Hematopoietic multipotent progenitor cell treated with erythropoietin and hydrocortisone succinate and interleukin-3 and kit ligand, for 17 days (in vitro differentiated cells): ENCODE results near the gene CLIP2.
A peak's percentile ranks its signal among the peaks of the same experiment; 100 is the strongest.
"Not testable (repeated sequence)": the region's sequence is repeated elsewhere in the genome, so short reads cannot be mapped to it uniquely, and the experiment has no call there.

Source experiments
- DNase-seq: peaks from one replicate; pipeline ENCODE4 v3.0.0-alpha.2; 2015; ENCODE audit warnings: low spot score

The CLIP2 gene

DNA sequence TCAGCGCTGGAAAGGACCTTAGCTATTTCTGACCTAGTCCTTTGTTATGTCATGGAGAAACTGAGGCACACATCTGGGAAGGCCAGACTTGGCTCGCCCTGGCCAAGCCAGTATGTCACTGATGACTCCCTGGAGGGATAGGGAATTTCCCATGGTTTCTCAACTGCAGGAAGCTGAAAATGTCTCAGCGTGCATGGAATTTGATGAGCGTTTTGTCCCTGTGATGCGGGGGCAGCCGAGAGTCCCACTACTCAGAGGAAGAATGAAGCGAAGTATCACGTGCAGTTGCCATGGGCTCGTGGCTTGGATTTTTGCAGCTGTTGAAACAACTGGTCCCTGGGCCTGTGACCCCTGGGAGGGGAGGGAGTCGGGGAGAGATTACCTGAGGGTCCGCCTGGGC lies 44.8 kb downstream of the CLIP2 start:
- no peak for DNase-seq

DNA sequence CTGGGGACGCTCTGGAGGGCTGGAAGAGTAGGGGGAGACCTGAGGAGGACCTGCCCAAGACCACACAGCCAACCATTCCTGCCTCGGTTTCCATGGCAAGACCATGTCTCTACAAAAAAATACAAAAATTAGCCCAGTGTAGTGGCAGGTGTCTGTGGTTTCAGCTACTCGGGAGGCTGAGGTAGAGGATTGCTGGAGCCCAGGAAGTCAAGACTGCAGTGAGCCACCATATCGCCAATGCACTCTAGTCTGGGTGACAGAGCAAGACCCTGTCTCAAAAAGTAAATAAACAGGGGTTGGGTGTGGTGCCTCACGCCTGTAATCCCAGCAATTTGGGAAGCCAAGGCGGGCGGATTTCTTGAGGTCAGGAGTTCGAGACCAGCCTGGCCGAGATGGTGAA lies 48.7 kb downstream of the CLIP2 start:
- no peak for DNase-seq

DNA sequence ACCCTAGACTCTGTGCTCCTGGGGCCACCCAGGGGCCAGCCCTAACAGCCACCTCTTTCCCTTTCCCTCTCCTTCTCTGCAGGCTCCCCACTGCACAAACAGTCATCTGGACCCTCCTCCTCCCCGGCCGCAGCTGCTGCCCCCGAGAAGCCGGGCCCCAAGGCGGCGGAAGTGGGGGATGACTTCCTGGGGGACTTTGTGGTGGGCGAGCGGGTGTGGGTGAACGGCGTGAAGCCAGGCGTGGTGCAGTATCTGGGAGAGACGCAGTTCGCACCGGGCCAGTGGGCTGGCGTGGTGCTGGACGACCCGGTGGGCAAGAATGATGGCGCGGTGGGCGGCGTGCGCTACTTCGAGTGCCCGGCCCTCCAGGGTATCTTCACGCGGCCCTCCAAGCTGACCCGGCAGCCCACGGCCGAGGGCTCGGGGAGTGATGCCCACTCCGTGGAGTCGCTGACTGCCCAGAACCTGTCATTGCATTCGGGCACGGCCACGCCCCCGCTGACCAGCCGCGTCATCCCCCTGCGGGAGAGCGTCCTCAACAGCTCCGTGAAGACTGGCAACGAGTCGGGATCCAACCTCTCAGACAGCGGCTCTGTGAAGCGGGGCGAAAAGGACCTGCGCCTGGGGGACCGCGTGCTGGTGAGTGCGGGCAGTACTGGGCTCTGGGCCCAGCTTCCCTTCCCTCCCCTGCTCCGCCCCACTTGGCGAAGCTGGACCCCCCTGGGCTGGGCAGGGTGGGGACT lies 49.3 kb downstream of the CLIP2 start:
- no peak for DNase-seq

DNA sequence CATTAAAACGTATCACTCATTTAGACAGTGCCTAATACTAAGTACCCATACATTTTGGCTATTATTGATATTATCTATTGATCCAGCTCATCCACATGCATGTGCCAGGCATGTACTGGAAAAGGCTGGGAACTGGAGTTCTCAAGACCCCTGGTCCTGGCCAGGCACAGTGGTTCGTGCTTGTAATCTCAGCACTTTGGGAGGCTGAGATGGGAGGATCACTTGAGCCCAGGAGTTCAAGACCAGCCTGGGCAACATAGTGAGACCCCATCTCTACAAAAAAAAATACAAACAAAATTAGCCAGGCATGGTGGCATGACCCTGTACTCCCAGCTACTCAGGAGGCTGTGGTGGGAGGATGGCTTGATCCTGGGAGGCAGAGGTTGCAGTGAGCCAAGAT lies 50.4 kb downstream of the CLIP2 start:
- not testable (repeated sequence) for DNase-seq

DNA sequence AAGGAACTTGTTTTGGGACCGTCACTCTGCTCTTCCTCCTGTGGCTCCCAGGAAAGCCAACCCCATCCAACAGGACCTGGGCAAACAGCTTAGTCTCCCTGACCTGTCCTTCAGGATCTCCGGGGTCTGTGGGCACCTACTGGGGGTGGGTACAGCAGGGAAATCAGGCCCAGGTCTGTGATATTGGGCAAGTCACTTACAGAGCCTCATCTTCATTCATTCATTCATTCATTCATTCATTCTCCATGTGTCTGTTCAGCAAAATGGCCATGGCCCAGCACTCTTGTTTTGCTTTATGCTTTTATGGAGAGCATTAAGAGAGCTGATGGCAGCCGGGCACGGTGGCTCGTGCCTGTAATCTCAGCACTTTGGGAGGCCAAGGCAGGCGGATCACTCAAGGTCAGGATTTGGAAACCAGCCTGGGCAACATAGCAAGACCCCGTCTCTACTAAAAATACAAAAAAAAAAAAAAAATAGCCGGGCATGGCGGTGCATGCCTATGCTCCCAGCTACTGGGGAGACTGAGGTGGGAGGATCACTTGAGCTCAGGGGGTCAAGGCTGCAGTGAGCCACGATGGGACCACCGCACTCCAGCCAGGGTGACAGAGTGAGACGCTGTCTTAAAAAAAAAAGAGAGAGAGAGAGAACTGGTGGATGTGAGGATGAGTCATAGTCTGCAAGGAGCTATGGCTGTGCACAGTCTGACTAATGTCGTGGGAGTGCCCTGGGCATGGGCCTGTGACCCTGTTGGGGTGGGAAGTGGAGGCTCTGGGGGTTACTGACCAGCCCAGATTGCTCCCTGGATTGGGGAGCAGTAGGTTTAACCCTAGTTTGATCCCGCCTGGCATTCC lies 54.3 kb downstream of the CLIP2 start:
- no peak for DNase-seq

DNA sequence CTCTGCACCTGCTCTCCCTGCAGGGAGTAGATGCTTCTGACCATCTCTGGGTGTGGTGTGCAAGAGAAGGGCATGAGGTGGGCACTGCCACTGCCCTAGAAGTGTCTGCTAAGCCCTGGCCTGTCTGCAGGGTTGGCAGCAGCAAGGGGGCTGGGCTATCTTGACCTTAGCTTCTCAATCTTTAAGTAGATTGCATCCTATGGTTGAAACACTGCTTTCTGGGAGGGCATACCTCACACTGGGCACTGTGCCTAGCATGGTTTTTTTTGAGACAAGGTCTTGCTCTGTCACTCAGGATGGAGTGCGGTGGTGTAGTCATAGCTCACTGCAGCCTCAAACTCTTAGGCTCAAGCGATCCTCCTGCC lies 54.9 kb downstream of the CLIP2 start:
- no peak for DNase-seq

DNA sequence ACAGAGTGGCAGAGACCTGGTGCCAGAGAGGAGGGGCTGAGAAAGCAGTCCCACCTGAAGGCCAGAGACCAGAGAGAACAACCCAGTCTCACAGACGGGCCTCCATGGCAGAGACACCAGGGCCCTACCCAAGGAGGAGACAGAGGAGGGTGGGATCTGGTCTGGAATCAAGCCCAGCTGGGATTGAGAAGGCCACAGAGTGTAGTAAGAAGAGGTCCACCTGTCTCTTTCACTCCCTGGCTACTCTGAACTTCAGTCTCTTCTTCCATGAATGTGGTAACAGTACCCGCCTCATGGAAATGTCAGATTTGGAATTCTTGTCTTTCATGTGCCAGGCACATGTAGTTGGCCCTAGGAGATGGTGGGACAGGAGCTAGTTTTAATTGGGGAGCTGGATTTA lies 55.6 kb downstream of the CLIP2 start:
- no peak for DNase-seq

DNA sequence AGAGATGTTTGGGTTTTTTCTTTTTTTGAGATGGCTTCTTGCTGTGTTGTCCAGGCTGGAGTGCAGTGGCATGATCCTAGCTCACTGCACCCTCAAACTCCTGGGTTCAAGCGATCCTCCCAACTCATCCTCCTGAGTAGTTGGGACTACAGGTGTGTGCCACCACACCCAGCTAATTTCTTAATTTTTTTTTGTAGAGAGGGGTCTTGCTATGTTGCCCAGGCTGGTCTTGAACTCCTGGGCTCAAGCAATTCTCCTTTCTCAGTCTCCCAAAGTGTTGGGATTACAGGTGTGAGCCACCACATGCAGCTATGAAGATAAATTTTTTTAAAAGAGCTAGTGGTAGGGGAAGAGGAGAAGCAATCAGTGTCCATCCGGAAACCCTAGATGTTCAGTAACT lies 56.8 kb downstream of the CLIP2 start:
- DNase-seq, result no peak

DNA sequence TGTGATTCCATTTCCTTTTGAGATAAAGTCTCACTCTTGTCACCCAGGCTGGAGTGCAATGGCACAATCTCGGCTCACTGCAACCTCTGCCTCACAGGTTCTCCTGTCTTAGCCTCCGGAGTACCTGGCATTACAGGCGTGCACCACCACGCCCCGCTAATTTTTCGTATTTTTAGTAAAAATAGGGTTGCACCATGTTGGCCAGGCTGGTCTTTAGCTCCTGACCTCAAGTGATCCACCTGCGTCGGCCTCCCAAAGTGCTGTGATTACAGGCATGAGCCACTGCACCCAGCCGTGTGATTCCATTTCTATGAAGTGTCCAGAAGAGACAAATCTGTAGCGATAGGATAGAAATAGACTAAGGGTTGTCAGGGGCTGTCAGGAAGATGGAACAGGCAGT lies 60.4 kb downstream of the CLIP2 start:
- DNase-seq, result no peak

DNA sequence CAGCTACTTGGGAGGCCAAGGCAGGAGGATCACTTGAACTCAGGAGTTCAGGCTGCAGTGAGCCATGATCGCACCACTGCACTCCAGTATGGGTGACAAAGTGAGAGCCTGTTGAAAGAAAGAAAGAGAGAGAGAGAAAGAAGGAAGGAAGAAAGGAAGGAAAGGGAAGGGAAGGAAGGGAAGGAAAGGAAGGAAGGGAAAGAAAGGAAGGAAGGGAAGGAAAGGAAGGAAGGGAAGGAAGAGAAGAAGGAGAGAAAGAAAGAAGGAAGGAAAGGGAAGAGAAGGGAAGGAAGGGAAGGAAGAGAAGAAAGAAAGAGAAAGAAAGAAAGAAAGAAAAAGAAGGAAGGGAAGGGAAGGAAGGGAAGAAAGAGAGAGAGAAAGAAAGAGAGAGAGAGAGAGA lies 61.5 kb downstream of the CLIP2 start:
- no peak for DNase-seq

DNA sequence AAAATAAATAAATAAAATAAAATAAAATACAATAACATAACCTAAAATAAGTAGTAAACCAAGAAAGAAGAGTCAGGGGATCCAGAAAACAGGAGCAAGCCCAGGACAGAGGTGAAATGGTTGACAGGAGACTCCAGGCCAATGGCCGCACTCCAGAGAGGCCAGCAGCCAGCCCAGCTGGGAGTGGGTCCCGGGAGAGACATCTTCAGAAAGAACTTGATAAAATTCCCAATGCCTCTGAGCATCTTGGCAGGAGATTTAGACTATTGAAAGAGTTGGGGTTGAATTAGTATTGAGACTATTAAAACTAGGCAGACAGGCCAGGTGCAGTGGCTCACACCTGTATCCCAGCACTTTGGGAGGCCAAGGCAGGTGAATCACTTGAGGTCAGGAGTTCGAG lies 62.6 kb downstream of the CLIP2 start:
- no peak for DNase-seq

DNA sequence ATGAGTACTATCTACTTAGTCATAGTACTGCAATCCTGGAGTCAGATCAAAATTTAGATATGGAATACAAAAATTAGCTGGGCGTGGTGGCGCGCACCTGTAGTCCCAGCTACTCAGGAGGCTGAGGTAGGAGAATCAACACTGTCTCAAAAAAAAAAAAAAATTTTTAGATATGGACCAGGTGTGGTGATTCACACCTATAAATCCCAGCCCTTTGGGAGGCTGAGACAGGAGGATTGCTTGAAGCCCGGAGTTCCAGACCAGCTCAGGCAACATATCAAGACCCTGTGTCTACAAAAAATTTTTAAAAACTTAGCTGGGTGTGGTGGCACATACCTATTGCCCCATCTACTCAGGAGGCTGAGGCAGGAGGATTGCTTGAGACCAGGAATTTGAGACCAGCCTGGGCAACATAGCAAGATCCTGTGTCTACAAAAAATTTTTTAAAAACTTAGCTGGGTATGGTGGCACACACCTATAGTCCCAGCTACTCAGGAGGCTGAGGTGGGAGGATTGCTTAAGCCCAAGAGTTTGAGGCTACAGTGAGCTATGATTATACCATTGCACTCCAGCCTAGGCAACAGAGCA lies 63.4 kb downstream of the CLIP2 start:
- not testable (repeated sequence) for DNase-seq

DNA sequence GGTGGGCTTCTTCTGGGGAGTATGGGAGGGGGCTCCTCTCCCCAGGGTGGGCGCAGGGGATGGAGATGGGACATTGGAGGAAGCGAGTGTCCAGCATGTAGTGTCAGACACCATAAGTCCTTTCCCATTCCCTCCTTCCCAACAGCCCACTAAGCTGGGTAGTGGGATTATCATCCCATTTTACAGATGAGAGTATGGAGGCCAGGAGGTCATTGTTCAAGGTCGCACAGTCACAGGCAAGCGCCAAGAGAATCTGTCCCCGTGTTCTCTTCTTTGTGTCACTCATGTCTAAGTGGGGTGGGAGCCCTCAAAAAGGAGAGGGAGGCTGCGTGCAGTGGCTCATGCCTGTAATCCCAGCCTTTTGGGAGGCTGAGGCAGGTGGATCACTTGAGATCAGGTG lies 64.8 kb downstream of the CLIP2 start:
- no peak for DNase-seq

DNA sequence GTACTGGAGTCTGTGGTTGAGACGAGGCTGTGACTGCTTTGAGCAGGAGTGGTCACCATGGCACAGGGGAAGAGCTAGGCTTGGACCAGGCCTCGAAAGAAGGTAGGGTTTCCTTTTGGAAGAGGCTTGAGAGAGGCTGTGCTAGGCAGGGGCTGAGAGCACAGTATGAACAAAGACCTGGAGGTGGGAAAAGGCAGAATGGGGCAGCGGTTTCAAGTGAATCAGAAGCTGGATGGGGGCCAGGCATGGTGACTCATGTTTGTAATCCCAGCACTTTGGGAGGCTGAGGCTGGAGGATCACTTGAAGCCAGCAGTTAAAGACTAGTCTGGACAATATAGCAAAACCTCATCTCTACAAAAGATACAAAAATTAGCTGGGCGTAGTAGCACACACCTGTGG lies 65.9 kb downstream of the CLIP2 start:
- DNase-seq, result peak; percentile 15

DNA sequence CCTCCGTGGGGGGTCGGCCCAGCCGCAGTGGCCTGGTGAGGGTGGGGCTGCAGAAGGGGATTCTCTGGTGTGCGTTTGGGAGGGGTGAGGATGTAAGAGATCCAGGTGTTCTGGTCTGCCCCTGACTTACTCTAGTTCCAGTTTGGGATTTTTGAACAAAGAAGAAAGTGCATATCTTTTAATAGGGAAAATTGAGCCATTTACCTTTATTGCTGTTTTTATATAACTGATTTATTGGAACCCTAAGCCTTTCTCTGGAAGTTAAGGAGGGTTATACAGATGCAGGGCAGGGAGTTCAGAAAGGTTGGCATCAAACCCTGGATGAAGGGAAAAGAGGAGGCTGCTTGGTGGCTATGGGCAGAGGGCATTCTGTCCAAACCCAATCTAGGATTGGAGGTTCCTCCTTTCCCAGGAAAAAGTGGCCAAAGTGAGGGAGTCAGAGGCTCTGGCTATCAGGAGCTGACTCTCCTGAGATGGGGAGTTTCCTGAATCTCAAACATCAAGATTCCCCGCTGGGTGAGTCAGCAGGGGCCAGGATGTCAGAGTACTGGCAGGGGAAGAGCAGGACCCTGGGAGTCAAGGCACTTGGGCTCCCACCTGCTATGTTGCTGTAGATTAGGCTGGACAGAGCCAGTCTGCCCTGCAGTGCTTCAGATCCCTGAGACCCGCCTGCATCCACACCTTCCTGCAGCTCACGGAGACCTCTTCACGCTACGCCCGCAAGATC lies 67.5 kb downstream of the CLIP2 start:
- no peak for DNase-seq

DNA sequence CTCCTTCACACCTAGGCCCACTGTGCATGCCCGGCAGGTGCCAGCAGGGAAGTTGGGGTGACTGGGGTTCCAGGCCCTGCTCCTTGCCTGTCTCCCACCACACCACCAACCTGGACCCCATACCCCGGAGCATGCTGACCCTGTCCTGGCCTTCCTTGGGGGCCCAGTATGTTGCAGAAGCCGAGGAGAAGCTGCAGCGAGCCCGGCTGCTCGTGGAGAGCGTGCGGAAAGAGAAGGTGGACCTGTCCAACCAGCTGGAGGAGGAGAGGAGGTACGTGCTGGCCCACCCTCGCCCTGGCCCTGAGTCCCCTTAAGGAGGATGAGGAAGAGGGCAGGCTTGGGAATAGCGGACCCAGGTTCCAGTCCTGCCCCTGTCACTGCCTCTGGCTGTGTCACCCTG lies 70.8 kb downstream of the CLIP2 start:
- DNase-seq, result no peak

DNA sequence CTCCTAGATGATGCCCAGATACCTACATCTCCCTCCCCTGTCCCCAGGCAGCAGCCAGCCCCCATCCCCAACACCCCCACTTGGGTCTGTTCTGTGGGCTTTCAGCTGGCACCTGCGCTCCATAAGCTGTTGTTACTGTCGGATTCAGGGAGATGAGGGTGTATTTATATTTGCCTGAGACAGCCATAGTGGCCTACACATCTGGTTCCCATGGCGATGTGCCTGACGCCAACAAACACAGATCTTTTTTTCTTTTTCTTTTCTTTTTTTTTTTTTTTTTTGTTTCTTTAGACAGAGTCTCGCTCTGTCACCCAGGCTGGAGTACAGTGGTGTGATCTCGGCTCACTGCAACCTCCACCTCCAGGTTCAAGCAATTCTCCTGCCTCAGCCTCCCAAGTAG lies 73.1 kb downstream of the CLIP2 start:
- DNase-seq, result no peak

DNA sequence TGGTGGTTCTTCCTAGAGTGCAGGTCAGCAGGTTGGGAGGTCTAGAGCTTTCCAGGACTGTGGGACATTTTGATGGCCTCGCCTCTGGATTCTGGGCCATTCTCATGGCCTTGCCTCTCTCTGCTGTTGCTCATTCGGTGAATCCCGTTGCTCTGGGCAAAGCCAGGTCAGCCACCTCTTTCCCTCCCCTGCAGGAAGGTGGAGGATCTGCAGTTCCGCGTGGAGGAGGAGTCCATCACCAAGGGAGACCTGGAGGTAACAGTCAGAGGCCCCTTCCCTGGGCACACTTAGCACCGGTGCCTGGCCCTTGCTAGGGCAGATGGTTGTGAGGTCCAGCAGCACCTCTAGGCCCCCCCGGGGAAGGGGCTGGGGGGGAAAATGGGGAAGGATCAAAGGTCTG lies 74.9 kb downstream of the CLIP2 start:
- DNase-seq, result no peak

DNA sequence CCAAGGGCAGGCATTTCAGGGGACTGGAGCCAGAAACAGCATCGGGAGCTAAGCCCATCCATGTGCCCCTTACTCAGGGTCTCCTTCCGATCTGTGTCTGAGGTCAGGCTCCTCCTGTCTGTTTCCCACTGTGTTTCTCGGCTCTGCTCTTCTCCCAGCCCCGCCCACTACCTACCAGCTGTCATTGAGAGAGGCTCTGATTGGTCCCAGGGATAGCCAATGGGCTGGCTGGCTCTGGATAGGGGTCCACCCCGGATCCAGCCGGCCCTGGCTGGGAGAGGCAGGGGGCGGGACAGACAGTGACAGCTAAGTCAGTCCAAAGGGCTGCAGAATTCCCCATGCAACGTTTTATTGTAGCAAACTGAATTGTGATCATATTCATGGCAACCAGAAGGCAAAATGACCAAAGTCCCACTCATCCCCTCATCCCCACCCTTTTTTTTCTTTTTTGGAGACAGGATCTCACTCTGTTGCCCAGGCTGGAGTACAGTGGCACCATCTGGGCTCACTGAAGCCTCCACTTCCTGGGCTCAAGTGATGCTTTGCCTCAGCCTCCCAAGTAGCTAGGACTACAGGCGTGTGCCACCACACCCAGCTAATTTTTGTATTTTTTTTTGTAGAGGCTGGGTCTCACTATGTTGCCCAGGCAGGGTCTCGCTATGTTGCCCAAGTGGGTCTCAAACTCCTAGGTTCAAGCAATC lies 76.3 kb downstream of the CLIP2 start:
- DNase-seq, result no peak

DNA sequence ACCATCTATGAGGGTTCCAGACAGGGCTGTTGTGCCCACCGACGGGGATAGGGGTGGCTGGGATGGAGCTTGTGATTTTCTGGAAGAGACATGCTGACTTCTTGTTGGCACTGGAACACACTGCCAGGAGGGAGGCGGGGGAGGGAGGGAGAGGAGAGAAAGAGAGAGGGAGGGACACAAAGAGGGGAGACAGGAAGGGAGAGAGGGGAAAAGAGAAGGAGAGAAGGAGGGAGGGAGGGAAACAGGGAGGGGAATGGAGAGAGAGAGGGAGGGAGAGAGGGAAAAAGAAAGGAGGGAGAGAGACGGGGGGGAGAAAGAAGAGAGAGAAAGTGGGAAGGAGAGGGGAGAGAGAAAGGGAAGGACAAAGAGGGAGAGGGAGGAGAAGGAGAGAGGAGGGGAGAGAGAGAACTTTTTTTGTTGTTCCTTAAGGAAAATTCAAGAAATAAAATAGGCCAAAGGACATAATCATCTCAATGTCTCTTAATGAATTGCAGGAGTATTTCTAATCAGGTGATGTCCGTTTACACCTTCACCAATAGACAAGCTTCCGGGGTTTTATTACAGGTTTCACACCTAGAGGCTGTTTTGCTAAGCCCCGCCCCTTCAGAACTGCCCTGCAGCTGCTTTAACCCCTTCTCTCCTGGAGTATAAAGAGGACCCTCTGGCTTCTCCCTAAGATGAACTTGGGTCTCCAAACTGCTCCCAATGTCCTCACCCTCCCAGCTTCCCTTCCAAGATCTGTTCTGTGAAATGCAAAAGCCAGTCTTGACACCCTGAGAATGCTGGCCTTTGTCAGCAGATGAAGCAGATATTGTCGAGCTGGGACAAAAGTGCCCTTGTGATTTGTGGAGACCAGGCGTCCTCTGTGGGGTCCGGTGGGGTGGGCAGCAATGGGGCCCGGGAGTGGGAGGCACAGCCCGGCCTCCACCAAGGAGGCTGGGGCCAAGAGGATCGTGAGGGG lies 82.5 kb downstream of the CLIP2 start:
- no peak for DNase-seq
